GM21447 (cell line): ENCODE measurements around the gene RGPD6.
"Not testable (repeated sequence)": the region's sequence is repeated elsewhere in the genome, so short reads cannot be mapped to it uniquely, and the experiment has no call there.

Experiments
- ATAC-seq: cut with Tn5 transposase; IDR thresholded peaks from one replicate; pipeline ENCODE4 v1.9.1; 2021; ENCODE audit not compliant: unreplicated experiment

RGPD6 gene

GRCh38 chr2:110482697-110483096 lies 94.3 kb downstream of the RGPD6 start:
- ATAC-seq = not testable (repeated sequence)

- not testable (repeated sequence) for ATAC-seq
Observed at GRCh38 chr2:110481200-110481599, 95.8 kb downstream of the RGPD6 start.

DNA sequence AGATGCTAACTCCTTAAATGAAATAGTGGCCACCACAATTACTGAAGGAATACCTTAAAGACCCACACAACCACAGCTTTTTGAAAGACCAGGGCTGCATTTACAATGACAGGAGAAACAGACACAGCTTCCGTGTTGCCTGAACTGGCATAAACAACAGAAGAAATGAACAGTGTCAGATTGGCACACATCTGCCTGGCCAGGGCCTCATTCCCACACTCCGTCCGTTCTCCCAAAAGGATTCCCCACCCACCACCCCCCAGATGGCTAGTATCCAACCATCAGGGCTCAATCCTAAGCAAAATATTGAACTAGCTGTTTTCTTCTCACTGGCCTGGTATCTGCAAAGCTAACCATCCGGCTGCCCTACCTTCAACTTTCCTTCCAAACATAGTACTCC lies 96.9 kb downstream of the RGPD6 start:
- not testable (repeated sequence) for ATAC-seq

GRCh38 chr2:110477370-110477769 lies 99.7 kb downstream of the RGPD6 start:
- ATAC-seq = not testable (repeated sequence)

GRCh38 chr2:110476952-110477351 lies 100.1 kb downstream of the RGPD6 start:
- ATAC-seq = not testable (repeated sequence)

DNA sequence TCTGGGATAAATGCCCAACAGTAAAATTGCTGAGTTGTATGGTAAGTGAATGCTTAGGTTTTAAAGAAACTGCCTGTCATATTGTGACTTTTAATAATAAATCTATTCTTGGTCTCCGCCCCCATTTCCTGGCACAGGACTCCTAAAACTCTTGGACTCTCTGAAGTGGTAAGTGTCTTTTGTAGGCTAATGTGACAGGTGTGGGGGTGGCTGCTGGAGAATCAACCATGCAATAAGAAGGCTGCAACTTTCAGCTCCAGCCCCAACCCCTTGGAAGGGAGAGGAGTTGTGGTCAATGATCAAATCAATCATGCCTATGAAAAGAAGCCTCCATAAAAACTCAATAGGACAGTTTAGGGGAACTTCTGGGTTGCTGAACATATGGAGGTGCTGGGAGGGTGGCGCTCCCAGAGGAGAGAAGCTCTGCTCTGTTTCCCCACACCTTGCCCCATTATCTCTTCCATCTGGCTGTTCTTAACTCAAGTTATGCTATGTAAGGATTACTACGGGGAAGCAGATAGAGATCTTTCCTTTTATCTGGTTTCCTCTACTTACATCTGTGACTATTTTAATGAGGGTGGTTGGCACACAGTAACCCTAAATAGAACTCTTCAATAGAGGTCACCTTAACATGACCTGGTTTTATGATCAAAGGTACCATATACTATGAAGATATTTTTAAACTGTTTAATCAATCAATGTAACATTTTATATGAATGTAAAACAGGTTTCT lies 101.2 kb downstream of the RGPD6 start:
- ATAC-seq = not testable (repeated sequence)

DNA sequence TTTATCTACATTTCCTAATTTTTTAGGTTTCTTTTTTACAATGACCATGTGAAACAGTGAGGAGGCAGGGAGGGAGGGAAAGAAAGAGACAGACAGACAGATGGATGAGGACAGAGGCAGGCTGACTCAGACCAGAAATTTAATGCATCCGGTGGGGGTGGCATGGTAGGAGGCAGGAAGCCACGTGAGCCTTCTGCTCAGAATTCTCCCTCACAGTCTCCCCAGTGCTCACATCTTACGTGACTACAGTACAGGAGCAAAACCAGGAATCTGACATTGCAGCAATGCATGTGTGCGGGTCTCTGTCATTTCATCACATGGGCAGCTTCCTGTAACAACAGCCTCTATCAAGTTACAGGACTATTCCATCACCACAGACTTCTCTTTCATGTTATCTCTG lies 102.1 kb downstream of the RGPD6 start:
- peak; percentile 95 for ATAC-seq

DNA sequence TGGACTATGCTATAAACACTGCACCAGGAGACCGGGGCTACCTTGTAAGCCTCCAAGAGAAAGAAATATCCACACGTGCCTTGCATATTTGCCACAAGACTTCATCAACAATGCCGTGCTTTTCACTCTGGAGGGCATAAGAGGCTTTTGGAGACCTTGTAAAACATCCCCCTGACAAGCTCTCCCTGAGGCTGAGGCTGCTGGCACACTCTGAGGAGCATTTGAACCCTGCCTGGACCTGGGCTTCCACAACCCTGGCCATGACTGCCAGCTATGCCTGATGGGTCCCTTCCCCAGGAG lies 104.0 kb downstream of the RGPD6 start:
- ATAC-seq = not testable (repeated sequence)

GRCh38 chr2:110472171-110473058 lies 104.6 kb downstream of the RGPD6 start, which contains the start of gene LIMS4:
LIMS4 (minus strand) TSS chr2:110472816; CDS start chr2:110472778, 38 bp downstream.
- ATAC-seq = not testable (repeated sequence)

DNA sequence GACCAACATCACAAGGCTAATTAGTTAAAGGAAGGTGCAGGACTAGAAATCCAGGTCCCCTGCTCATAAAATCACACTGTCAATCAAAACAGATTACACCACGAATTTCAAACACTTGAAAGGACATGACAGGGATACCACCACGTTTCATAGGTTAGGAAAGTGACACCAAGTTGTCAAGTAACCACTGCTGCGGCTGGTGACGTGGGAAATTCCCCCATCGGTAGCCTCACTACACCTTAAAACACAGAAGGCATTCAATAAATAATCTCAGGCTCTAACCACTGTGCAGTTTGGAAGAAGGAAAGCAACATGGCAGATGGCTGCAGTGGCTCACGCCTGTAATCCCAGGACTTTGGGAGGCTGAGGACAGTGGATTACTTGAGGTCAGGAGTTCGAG lies 108.1 kb downstream of the RGPD6 start:
- ATAC-seq = not testable (repeated sequence)

GRCh38 chr2:110465312-110465711 lies 111.7 kb downstream of the RGPD6 start:
- ATAC-seq = peak; percentile 94
